GM12878 (cell line): Measurements from ENCODE around the gene GDE1. TPM values are rescaled to one million over a fixed set of nuclear protein-coding genes. Genes with fewer than 3 reads are reported as not detected.

Experiments used
- ATAC-seq: fragments of 200-7000 bp; cut with Tn5 transposase; 3 replicates; pipeline ENCODE4 v1.9.1; 2020; ENCODE audit warnings: mild to moderate bottlenecking, moderate library complexity
- Bru-seq: library from RNA; stranded (reverse); fragments of 400-500 nt; gene quantifications from one replicate; lab custom pipeline; 2021; lab: Mats Ljungman, UMichigan
- BruChase-seq, 2 experiments: library from RNA; stranded (reverse); fragments of 400-500 nt; gene quantifications; one replicate each; lab custom pipeline; 2021; lab: Mats Ljungman, UMichigan
- BruUV-seq: library from RNA; stranded (reverse); fragments of 400-500 nt; replicated peaks from 2 replicates; lab custom pipeline; 2021; lab: Mats Ljungman, UMichigan
- CTCF ChIA-PET: fragments of 300-600 bp; sonication (Branson Sonifier 250); formaldehyde crosslinking; extraction: SDS; loops from one replicate; lab custom pipeline; 2021; ENCODE audit warnings: inconsistent platforms; lab: Yijun Ruan, JAX
- POLR2A ChIA-PET: fragments of 350-600 bp; formaldehyde crosslinking; extraction: SDS; loops from one replicate; lab custom pipeline; 2021; ENCODE audit warnings: inconsistent platforms; lab: Charles Lee
- RAD21 ChIA-PET: fragments of 300-600 bp; sonication (Branson Sonifier 250); formaldehyde crosslinking; loops from one replicate; lab custom pipeline; 2023; ENCODE audit warnings: antibody characterized with exemption; ENCODE audit not compliant: unreplicated experiment; lab: Charles Lee
- SMC1A ChIA-PET: fragments of 300-600 bp; sonication (Branson Sonifier 250); formaldehyde crosslinking; loops from one replicate; lab custom pipeline; 2023; ENCODE audit not compliant: unreplicated experiment, uncharacterized antibody; lab: Charles Lee
- DNase-seq: peaks from one replicate; pipeline ENCODE4 v3.0.0-alpha.2; 2011; ENCODE audit warnings: low read depth, low spot score
- FAIRE-seq: peaks from 3 replicates; lab custom pipeline; 2011; peaks lifted over from hg19 to GRCh38; lab: Jason Lieb, UNC
- H2AFZ ChIP-seq: 2 replicates; pipeline ENCODE4 v1.6.0; 2011; ENCODE audit warnings: low read depth, low read length, control low read depth; ENCODE audit not compliant: control insufficient read depth
- H3K27ac ChIP-seq: 2 replicates; pipeline ENCODE4 v1.5.1; 2011; ENCODE audit warnings: control low read depth; ENCODE audit not compliant: control insufficient read depth, insufficient read depth
- H3K27me3 ChIP-seq, 2 experiments: replicated peaks in 1 of 2; 2 replicates each; pipeline versions ENCODE4 v1.6.0 to v1.6.1; 2011; ENCODE audit warnings: low read length in 1 of 2; ENCODE audit not compliant: control insufficient read depth in 2 of 2, insufficient read depth in 2 of 2
- H3K36me3 ChIP-seq, 2 experiments: 2 replicates each; pipeline ENCODE4 v1.5.1; 2011; ENCODE audit warnings: low read length in 1 of 2; ENCODE audit not compliant: control insufficient read depth in 2 of 2, insufficient read depth in 2 of 2
- H3K4me1 ChIP-seq: 2 replicates; pipeline ENCODE4 v1.6.1; 2011; ENCODE audit warnings: mild to moderate bottlenecking, low read length, moderate library complexity, mixed read lengths; ENCODE audit not compliant: control insufficient read depth, insufficient read depth
- H3K4me2 ChIP-seq: 2 replicates; pipeline ENCODE4 v1.6.0; 2011; ENCODE audit warnings: control low read depth; ENCODE audit not compliant: control insufficient read depth, insufficient read depth
- H3K4me3 ChIP-seq: fragments of 200-600 bp; sonication (generic); 2 replicates; pipeline ENCODE4 v1.5.1; 2016
- H3K79me2 ChIP-seq: 2 replicates; pipeline ENCODE4 v1.6.0; 2011; ENCODE audit warnings: low read length; ENCODE audit not compliant: control insufficient read depth, insufficient read depth
- H3K9ac ChIP-seq: 2 replicates; pipeline ENCODE4 v1.8.0; 2011; ENCODE audit warnings: low read length, control low read depth, mixed read lengths; ENCODE audit not compliant: control insufficient read depth, insufficient read depth
- H3K9me3 ChIP-seq: replicated peaks from 3 replicates; pipeline ENCODE4 v1.5.1; 2011; ENCODE audit warnings: mild to moderate bottlenecking, low read length; ENCODE audit not compliant: control insufficient read depth, insufficient read depth
- H4K20me1 ChIP-seq: 2 replicates; pipeline ENCODE4 v1.6.0; 2011; ENCODE audit not compliant: control insufficient read depth, insufficient read depth
- CBX5 ChIP-seq: sonication (generic); IDR thresholded peaks from 2 replicates; pipeline ENCODE4 v1.6.1; 2016; ENCODE audit warnings: low read depth, moderate library complexity, mild to moderate bottlenecking, inconsistent platforms
- CHD4 ChIP-seq: fragments of 200-600 bp; sonication (generic); IDR thresholded peaks from 2 replicates; pipeline ENCODE4 v1.6.1; 2016; ENCODE audit warnings: mild to moderate bottlenecking
- HCFC1 ChIP-seq: fragments of 150-350 bp; IDR thresholded peaks from 2 replicates; pipeline ENCODE4 v1.6.1; 2014; ENCODE audit warnings: low read length
- IKZF1 ChIP-seq: fragments of 450-650 bp; conservative IDR thresholded peaks from 2 replicates; pipeline ENCODE4 v1.6.1; 2017; ENCODE audit warnings: antibody characterized with exemption, mild to moderate bottlenecking
- RELA ChIP-seq: fragments of 450-650 bp; IDR thresholded peaks from 2 replicates; pipeline ENCODE4 v1.8.0; 2014; ENCODE audit warnings: borderline replicate concordance; ENCODE audit not compliant: partially characterized antibody
- SMAD5 ChIP-seq: IDR thresholded peaks from 2 replicates; pipeline ENCODE4 v1.6.1; 2016; ENCODE audit warnings: antibody characterized with exemption, low read depth
- SUZ12 ChIP-seq: fragments of 200-600 bp; sonication (generic); IDR thresholded peaks from one replicate; pipeline ENCODE4 v1.6.1; 2018; ENCODE audit warnings: antibody characterized with exemption, mild to moderate bottlenecking; ENCODE audit not compliant: unreplicated experiment
- ZNF24 ChIP-seq: fragments of 450-650 bp; IDR thresholded peaks from 2 replicates; pipeline ENCODE4 v1.6.1; 2017; ENCODE audit warnings: antibody characterized with exemption, mild to moderate bottlenecking
- WGBS: methylation state at CpG from one replicate; pipeline ENCODE4 v1.1.6; 2016; ENCODE audit warnings: low lambda C conversion rate; ENCODE audit not compliant: insufficient replicate concordance, insufficient coverage; ENCODE audit errors: missing lambda C conversion rate; 5-methylcytosine and 5-hydroxymethylcytosine counted together
- in situ Hi-C: fragments of 300-500 bp; cut with MboI; formaldehyde crosslinking; loops from 9 replicates; pipeline ENCODE4 v1.14.3; 2018; ENCODE audit warnings: mixed read lengths
- intact Hi-C: fragments of 100-400 bp; cut with micrococcal nuclease; formaldehyde crosslinking; loops from one replicate; pipeline ENCODE4 v1.14.2; 2022; ENCODE audit not compliant: unreplicated experiment
- long read RNA-seq, 2 experiments: library from polyadenylated mRNA; unstranded; transcript quantifications; one replicate each; pipeline ENCODE4 v2.0.0, GENCODE V29; 2019 to 2020
- polyA minus RNA-seq, 3 experiments: library from RNA; depleted of rRNA, polyadenylated mRNA; stranded (reverse); fragments of >200 nt; gene quantifications; 2 replicates each; pipeline ENCODE4 v1.2.3, GENCODE V29; 2011
- polyA plus RNA-seq, 11 experiments: library from polyadenylated mRNA; depleted of rRNA in 4 of 11; unstranded in 6 of 11; stranded (reverse) in 5 of 11; fragments of >200 nt; fragmentation: Nextera tagmentation in 4 of 11; fragmentation: Illumina TruSeq in 1 of 11; extraction: Ambion mirVana in 4 of 11; extraction: Trizol in 1 of 11; gene quantifications; 1 replicate in 1 of 11; 2 replicates in 10 of 11; pipeline versions ENCODE4 v1.2.1 to v1.2.3, GENCODE V29; 2011 to 2016; ENCODE audit warnings: inconsistent platforms in 2 of 11, missing spikeins in 2 of 11, low read depth in 1 of 11
- total RNA-seq, 4 experiments: library from RNA; depleted of rRNA in 3 of 4; stranded (reverse); fragments of >200 nt in 3 of 4; fragmentation: Illumina TruSeq in 1 of 4; extraction: Trizol in 1 of 4; gene quantifications; 2 replicates each; pipeline versions ENCODE4 v1.2.1 to v1.2.3, GENCODE V29; 2013 to 2021
- TF ChIP-seq, protein P1 (sequence below): IDR thresholded peaks from 2 replicates; pipeline ENCODE4 v1.6.1; 2012; ENCODE audit warnings: low read length, inconsistent platforms
- TF ChIP-seq, protein P2 (sequence below): IDR thresholded peaks from 2 replicates; pipeline ENCODE4 v1.6.1; 2011; ENCODE audit warnings: borderline replicate concordance, low read depth, mild to moderate bottlenecking, moderate library complexity, mixed read lengths, low read length; ENCODE audit not compliant: insufficient read depth; ENCODE audit errors: extremely low read length
- TF ChIP-seq, protein P3 (sequence below): fragments of 450-650 bp; IDR thresholded peaks from 2 replicates; pipeline ENCODE4 v1.6.1; 2016; ENCODE audit warnings: mild to moderate bottlenecking

Gene GDE1, protein sequence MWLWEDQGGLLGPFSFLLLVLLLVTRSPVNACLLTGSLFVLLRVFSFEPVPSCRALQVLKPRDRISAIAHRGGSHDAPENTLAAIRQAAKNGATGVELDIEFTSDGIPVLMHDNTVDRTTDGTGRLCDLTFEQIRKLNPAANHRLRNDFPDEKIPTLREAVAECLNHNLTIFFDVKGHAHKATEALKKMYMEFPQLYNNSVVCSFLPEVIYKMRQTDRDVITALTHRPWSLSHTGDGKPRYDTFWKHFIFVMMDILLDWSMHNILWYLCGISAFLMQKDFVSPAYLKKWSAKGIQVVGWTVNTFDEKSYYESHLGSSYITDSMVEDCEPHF
- total RNA-seq (2013; cell fraction: nucleolus; rRNA removed), result 22.9 and 26.4 TPM in 2 replicates
- total RNA-seq (2014; rRNA removed), result 19.9 and 23.3 TPM in 2 replicates
- 20.6 and 20.8 TPM in 2 replicates for total RNA-seq (2014; rRNA removed; fragmentation: Illumina TruSeq; extraction: Trizol)
- total RNA-seq (2021), result 23.0 and 26.7 TPM in 2 replicates
- 18.0 TPM for polyA plus RNA-seq (2011; ENCODE audit: low read depth)
- polyA plus RNA-seq (2011; rRNA removed), result 19.9 and 23.3 TPM in 2 replicates
- 16.1 and 17.2 TPM in 2 replicates for polyA plus RNA-seq (2011; cell fraction: cytosol; rRNA removed)
- 9.2 and 10.0 TPM in 2 replicates for polyA plus RNA-seq (2011; cell fraction: nucleus; rRNA removed)
- polyA plus RNA-seq (2012), result 17.7 and 17.8 TPM in 2 replicates
- polyA plus RNA-seq (2014; fragmentation: Illumina TruSeq; extraction: Trizol), result 25.0 and 31.2 TPM in 2 replicates
- polyA plus RNA-seq (2014; fragmentation: Nextera tagmentation; extraction: Ambion mirVana), result 10 to 100 TPM; 14.8 to 17.3 TPM
- 21.3 and 22.0 TPM in 2 replicates for polyA plus RNA-seq (2014; rRNA removed)
- 10 to 100 TPM; 29.6 to 31.8 TPM for polyA plus RNA-seq (2016; fragmentation: Nextera tagmentation; extraction: Ambion mirVana)
- 11.3 and 13.0 TPM in 2 replicates for polyA minus RNA-seq (2011; rRNA and poly(A)+ RNA removed)
- 4.0 and 4.4 TPM in 2 replicates for polyA minus RNA-seq (2011; cell fraction: cytosol; rRNA and poly(A)+ RNA removed)
- 8.6 and 15.5 TPM in 2 replicates for polyA minus RNA-seq (2011; cell fraction: nucleus; rRNA and poly(A)+ RNA removed)
- percentile 80 among the genes with signal in this experiment for Bru-seq, nascent RNA
- BruChase-seq, experiment 1, labeled RNA remaining after a 6-hour chase, result percentile 77 among the genes with signal in this experiment
- BruChase-seq, experiment 2, labeled RNA remaining after a 2-hour chase, result percentile 74 among the genes with signal in this experiment
- long read RNA-seq, experiment 1, transcript GDE1-201 (6 exons, 2,958 nt), result major isoform, 35 of 39 reads
- long read RNA-seq, experiment 1, partial matches to known transcripts, result 0 of 39 reads
- long read RNA-seq, experiment 1, other reads (novel, unspliced or antisense), result 2 of 39 reads
- long read RNA-seq, experiment 2, transcript GDE1-203 (6 exons, 2,238 nt), result minor isoform, 16 of 149 reads
- long read RNA-seq, experiment 2, transcript GDE1-201 (6 exons, 2,958 nt), result major isoform, 121 of 149 reads
- long read RNA-seq, experiment 2, partial matches to known transcripts, result 4 of 149 reads
- long read RNA-seq, experiment 2, other reads (novel, unspliced or antisense), result 7 of 149 reads

DNA sequence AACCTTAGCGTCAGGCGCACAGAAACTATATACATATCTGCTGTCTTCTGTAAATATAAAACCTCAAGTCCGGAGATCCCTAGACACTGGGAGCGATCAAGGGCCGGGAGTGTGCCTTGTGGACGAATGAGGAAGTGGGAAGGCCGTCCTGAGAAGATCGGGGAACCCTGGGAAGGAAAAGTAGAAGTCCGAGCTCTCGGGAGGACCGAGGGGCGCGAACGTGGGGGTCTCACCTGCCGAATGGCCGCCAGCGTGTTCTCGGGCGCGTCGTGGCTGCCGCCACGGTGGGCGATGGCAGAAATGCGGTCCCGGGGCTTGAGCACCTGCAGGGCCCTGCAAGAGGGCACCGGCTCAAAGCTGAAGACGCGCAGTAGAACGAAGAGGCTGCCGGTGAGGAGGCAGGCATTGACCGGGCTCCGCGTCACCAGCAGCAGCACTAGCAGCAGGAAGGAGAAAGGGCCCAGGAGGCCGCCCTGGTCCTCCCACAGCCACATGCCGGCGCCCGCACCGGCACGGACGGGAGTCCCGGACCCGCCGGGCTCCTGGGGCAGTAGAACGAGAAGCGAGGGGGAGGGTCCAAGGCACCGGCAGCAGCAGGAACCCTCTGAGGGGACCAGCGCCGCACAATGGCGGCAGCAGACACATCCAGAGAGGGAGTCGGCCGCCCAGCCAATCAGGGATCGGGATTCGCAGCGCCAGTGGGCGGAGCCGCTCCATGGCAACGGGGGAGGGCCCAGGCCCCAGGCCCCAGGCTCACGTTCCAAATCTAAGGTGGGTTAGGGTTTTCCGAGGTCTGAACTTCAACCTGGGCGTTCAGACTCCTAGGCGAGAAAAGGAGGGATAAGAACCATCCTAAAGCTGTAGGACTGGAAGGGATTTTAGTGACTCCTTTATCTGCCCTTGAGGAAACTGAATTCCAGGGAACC lies at the start of gene GDE1:
Gene GDE1 (minus strand): TSS at position 628 of the 926 bp plus-strand sequence. CDS start 134 bp downstream, at position 494.
- Histone ChIP-seq H3K27me3 (no peaks in the 10 kb centered on the region), H3K36me3 (peaks cover 0 to 4% of the 10 kb centered on the region in 2 experiments; a peak in 2 of 4 replicates), H3K79me2 (peaks cover 66% of the 10 kb centered on the region), H3K4me3 (peak within 1 kb of the TSS; percentile 81), H3K4me2 (peak within 1 kb of the TSS; percentile 90), H4K20me1 (no peaks in the 10 kb centered on the region), H3K9ac (peak within 1 kb of the TSS; percentile 83), H3K9me3 (no peaks in the 10 kb centered on the region), H3K27ac (peak within 1 kb of the TSS; percentile 74), H2AFZ (peak within 1 kb of the TSS; percentile 87), H3K4me1 (peaks cover 14% of the 10 kb centered on the region)
- ChIA-PET CTCF (interaction anchor here (0.7 to 4.5 kb wide), 2 partner anchors 19 to 308 kb away, joined by 4 to 23 read pairs; no protein-coding TSS in a partner anchor), RAD21 (interaction anchor here (2.1 kb wide), 1 partner anchor 34 kb away, joined by 9 read pairs; the partner anchor contains the start of gene VPS35L), SMC1A (interaction anchor here (0.7 to 1.4 kb wide), 2 partner anchors 11 to 34 kb away, joined by 3 read pairs; partner anchors contain the start of gene VPS35L), POLR2A (interaction anchor here (0.7 to 2.1 kb wide), 3 partner anchors 9 to 36 kb away, joined by 3 to 6 read pairs (median 3); partner anchors contain the start of gene VPS35L)
- WGBS, result under 1% methylated on average over 52 of the region's 62 CpGs
- ATAC-seq, result peak; percentile 77
- intact Hi-C loops (loop anchor here (5.0 kb wide), 1 partner anchor 454 kb away; the partner anchor contains the start of gene COQ7), in situ Hi-C loops (loop anchor here (10.0 kb wide), 1 partner anchor 727 kb away; the partner anchor contains the start of gene RPS15A)
- peak; percentile 70 for FAIRE-seq
- BruUV-seq, result no TSS peak
- DNase-seq, result peak; percentile 64
- TF ChIP-seq RELA (no peak), ZNF24 (no peak), CHD4 (no peak), HCFC1 (0 out of 2 replicates have a peak, but pooled peaks have one; percentile 14), SUZ12 (no peak), IKZF1 (no peak; the same call in none of the 2 replicates), SMAD5 (no peak), CBX5 (no peak)
- TF ChIP-seq, protein P1, sequence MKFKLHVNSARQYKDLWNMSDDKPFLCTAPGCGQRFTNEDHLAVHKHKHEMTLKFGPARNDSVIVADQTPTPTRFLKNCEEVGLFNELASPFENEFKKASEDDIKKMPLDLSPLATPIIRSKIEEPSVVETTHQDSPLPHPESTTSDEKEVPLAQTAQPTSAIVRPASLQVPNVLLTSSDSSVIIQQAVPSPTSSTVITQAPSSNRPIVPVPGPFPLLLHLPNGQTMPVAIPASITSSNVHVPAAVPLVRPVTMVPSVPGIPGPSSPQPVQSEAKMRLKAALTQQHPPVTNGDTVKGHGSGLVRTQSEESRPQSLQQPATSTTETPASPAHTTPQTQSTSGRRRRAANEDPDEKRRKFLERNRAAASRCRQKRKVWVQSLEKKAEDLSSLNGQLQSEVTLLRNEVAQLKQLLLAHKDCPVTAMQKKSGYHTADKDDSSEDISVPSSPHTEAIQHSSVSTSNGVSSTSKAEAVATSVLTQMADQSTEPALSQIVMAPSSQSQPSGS, result no peak
- TF ChIP-seq, protein P2, sequence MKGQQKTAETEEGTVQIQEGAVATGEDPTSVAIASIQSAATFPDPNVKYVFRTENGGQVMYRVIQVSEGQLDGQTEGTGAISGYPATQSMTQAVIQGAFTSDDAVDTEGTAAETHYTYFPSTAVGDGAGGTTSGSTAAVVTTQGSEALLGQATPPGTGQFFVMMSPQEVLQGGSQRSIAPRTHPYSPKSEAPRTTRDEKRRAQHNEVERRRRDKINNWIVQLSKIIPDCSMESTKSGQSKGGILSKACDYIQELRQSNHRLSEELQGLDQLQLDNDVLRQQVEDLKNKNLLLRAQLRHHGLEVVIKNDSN, result no peak
- TF ChIP-seq, protein P3, sequence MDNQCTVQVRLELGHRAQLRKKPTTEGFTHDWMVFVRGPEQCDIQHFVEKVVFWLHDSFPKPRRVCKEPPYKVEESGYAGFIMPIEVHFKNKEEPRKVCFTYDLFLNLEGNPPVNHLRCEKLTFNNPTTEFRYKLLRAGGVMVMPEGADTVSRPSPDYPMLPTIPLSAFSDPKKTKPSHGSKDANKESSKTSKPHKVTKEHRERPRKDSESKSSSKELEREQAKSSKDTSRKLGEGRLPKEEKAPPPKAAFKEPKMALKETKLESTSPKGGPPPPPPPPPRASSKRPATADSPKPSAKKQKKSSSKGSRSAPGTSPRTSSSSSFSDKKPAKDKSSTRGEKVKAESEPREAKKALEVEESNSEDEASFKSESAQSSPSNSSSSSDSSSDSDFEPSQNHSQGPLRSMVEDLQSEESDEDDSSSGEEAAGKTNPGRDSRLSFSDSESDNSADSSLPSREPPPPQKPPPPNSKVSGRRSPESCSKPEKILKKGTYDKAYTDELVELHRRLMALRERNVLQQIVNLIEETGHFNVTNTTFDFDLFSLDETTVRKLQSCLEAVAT, result no peak
